Astrocyte of the cerebellum (primary cell): ENCODE data around the gene VGF.

Experiments used
- DNase-seq: peaks from one replicate; pipeline ENCODE4 v3.0.0-alpha.2; 2011; ENCODE audit warnings: low read depth
- H3K4me3 ChIP-seq: 2 replicates; pipeline ENCODE4 v1.5.1; 2011; ENCODE audit warnings: mild to moderate bottlenecking, low read depth, low read length, moderate library complexity
- in situ Hi-C: cut with HindIII; loops from 2 replicates; pipeline ENCODE4 v1.10.0; 2017; ENCODE audit warnings: low sequenced_read_pairs
- TF ChIP-seq, protein P1 (sequence below): IDR thresholded peaks from 2 replicates; pipeline ENCODE4 v1.5.1; 2012; ENCODE audit warnings: low read length, low read depth, moderate library complexity, mild to moderate bottlenecking; ENCODE audit errors: missing control alignments

The VGF gene

DNA sequence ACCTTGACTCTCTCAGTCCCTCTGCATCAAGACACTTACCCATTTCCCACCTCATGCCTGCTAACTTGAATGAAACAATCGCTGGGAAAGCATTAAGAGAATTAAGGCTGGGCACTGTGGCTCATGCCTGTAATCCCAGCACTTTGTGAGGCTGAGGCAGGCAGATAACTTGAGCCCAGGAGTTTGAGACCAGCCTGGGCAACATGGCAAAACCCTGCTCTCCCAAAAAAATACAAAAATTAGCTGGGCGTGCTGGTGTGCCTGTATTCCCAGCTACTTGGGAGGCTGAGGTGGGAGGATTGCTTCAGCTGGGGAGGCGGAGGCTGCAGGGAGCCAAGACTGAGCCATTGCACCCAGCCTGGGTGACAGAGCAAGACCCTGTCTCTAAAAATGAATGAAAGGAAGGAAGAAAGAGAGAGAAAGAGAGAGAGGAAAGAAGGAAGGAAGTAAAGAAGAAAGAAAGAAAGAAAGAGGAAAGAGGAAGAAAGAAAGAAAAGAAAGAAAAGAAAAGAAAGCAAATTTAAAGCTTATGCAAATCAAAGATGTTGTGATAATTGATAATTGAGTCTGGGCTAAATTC, 37.8 kb downstream of the VGF start:
- in situ Hi-C loops = no loop called here
- DNase-seq = no peak
- TF ChIP-seq, protein P1, sequence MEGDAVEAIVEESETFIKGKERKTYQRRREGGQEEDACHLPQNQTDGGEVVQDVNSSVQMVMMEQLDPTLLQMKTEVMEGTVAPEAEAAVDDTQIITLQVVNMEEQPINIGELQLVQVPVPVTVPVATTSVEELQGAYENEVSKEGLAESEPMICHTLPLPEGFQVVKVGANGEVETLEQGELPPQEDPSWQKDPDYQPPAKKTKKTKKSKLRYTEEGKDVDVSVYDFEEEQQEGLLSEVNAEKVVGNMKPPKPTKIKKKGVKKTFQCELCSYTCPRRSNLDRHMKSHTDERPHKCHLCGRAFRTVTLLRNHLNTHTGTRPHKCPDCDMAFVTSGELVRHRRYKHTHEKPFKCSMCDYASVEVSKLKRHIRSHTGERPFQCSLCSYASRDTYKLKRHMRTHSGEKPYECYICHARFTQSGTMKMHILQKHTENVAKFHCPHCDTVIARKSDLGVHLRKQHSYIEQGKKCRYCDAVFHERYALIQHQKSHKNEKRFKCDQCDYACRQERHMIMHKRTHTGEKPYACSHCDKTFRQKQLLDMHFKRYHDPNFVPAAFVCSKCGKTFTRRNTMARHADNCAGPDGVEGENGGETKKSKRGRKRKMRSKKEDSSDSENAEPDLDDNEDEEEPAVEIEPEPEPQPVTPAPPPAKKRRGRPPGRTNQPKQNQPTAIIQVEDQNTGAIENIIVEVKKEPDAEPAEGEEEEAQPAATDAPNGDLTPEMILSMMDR = no peak
- peak overlapping the region; percentile 61 for H3K4me3 ChIP-seq

DNA sequence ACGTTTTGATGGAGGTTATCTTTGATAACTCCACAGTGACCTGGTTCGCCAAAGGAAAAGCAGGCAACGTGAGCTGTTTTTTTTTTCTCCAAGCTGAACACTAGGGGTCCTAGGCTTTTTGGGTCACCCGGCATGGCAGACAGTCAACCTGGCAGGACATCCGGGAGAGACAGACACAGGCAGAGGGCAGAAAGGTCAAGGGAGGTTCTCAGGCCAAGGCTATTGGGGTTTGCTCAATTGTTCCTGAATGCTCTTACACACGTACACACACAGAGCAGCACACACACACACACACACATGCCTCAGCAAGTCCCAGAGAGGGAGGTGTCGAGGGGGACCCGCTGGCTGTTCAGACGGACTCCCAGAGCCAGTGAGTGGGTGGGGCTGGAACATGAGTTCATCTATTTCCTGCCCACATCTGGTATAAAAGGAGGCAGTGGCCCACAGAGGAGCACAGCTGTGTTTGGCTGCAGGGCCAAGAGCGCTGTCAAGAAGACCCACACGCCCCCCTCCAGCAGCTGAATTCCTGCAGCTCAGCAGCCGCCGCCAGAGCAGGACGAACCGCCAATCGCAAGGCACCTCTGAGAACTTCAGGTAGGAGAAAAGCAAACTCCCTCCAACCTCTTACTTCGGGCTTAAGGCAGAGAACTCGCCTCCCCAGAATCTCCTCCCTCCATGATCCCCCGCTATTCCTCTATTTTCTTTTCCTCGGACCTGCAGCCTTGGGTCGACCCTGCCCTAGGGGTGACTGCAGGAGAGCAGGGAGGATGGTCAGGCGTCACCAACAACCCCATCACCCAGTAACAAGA, 38.5 kb downstream of the VGF start, which contains the start of gene SERPINE1:
SERPINE1 (plus strand) TSS at position 454 of the 809 bp plus-strand sequence. CDS start 1,290 bp downstream, outside the sequence.
- DNase-seq = peak; percentile 96
- TF ChIP-seq, protein P1 = no peak
- peak within 1 kb of the TSS; percentile 61 for H3K4me3 ChIP-seq
- in situ Hi-C loops = no loop called here

DNA sequence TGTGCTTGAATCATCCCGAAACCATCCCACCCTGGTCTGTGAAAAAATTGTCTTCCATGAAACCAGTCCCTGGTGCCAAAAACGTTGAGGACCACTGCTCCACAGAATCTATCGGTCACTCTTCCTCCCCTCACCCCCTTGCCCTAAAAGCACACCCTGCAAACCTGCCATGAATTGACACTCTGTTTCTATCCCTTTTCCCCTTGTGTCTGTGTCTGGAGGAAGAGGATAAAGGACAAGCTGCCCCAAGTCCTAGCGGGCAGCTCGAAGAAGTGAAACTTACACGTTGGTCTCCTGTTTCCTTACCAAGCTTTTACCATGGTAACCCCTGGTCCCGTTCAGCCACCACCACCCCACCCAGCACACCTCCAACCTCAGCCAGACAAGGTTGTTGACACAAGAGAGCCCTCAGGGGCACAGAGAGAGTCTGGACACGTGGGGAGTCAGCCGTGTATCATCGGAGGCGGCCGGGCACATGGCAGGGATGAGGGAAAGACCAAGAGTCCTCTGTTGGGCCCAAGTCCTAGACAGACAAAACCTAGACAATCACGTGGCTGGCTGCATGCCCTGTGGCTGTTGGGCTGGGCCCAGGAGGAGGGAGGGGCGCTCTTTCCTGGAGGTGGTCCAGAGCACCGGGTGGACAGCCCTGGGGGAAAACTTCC, 39.2 kb downstream of the VGF start:
- TF ChIP-seq, protein P1 = no peak
- DNase-seq = no peak
- in situ Hi-C loops = no loop called here
- no peak overlapping the region for H3K4me3 ChIP-seq

DNA sequence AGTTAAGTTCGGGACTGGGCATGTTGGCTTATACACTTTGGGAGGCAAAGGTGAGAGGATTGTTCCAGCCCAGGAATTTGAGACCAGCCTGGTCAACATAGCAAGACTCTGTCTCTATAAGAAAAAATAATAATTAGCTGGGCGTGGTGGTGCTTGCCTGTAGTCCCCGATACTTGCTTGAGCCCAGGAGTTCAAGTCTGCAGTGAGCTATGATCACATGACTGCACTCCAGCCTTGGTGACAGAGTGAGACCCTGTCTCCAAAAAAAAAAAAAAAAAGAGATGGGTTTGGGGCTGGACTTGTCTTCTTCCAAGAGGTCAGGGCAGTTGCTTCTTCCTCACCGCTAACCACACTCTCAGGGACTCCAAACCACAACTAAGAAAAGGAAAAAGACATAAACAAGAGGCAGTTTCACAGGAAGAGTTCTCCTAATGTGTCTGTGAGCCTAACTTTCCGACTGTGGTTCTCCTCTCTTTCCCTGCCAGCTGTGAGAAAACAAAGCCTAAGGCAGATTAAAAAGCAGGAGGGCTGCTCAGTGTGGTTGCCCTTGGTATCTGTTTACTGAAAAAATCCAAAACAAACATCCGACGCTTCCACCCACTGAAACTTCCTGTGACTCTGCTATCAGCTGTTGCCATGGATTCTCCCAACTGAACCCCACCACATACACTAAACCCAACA, 40.9 kb downstream of the VGF start:
- peak; percentile 96 for DNase-seq
- in situ Hi-C loops = no loop called here
- TF ChIP-seq, protein P1 = no peak
- H3K4me3 ChIP-seq = no peak overlapping the region

DNA sequence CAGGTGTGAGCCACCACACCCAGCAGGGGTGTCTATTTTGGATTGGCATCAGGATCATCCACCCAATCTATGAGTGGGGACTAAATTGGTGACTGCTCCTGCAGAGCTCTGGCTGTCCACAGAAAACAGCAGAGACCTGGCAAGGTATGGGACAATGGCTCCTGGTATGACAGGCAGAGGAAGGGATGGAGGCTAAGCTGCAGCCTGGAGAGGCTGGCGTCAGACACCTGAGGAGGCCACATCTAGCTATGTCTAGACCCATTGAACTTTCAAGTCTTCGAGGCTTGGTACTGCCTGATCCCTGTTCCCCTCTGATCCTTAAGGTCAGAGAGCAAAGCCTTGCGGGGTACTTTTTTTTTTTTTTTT, 41.7 kb downstream of the VGF start:
- TF ChIP-seq, protein P1 = no peak
- no peak overlapping the region for H3K4me3 ChIP-seq
- in situ Hi-C loops = no loop called here
- DNase-seq = no peak

DNA sequence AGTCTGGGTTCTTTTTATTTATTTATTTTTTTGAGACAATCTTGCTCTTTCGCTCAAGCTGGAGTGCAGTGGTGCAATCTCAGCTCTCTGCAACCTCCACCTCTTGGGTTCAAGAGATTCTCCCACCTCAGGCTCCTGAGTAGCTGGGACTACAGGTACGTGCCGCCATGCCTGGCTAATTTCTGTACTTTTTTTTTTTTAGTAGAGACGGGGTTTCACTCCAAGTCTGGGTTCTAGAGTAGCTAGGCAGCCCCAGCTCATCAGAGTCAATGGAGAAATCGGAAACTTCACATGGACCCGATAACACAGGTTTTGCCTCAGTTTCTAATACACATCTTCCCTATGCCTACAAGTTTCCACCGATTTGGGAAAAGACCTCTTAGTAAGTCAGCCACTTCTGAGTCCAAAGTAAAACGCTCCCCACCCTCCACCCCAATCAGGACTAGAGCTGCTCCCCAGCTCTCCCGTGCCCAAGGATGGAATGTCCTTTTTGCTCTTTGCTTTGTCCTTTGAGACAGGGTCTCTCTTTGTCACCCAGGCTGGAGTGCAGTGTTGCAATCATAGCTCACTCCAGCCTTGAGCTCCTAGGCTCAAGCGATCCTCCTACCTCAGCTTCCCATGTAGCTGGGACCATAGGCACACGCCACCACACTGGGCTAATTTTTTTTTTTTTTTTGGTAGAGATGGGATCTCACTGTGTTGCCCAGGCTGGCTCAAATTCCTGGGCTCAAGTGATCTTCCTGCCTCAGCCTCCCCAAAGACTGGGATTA, 42.3 kb downstream of the VGF start:
- in situ Hi-C loops = no loop called here
- H3K4me3 ChIP-seq = no peak overlapping the region
- DNase-seq = no peak
- TF ChIP-seq, protein P1 = no peak
